H1 (cell line): Measurements from ENCODE around the gene ARHGAP26. TPM values are rescaled to one million over a fixed set of nuclear protein-coding genes. Genes with fewer than 3 reads are reported as not detected.

Experiments
- CTCF ChIA-PET: fragments of 300-600 bp; sonication (Branson Sonifier 250); formaldehyde crosslinking; loops from one replicate; lab custom pipeline; 2021; ENCODE audit not compliant: partially characterized antibody; lab: Charles Lee
- POLR2A ChIA-PET: fragments of 300-600 bp; sonication (Branson Sonifier 250); formaldehyde crosslinking; loops from one replicate; lab custom pipeline; 2021; ENCODE audit warnings: inconsistent platforms; ENCODE audit not compliant: partially characterized antibody; lab: Charles Lee
- DNase-seq, 2 experiments: peaks; one replicate each; pipeline versions ENCODE4 v3.0.0 to v3.0.0-alpha.2; 2010 to 2022; ENCODE audit warnings: low spot score in 2 of 2, low read depth in 1 of 2, mixed read lengths in 1 of 2
- FAIRE-seq: peaks from 2 replicates; lab custom pipeline; 2011; peaks lifted over from hg19 to GRCh38; lab: Jason Lieb, UNC
- H2AFZ ChIP-seq: 2 replicates; pipeline ENCODE4 v1.8.1; 2012; ENCODE audit warnings: low read length, inconsistent platforms
- H2AK5ac ChIP-seq: 2 replicates; pipeline ENCODE4 v1.6.1; 2013; ENCODE audit warnings: low read depth, low read length
- H2BK120ac ChIP-seq: replicated peaks from 2 replicates; pipeline ENCODE3; 2013; ENCODE audit warnings: low read depth, low read length, inconsistent platforms
- H2BK12ac ChIP-seq: 2 replicates; pipeline ENCODE4 v1.6.1; 2013; ENCODE audit warnings: low read depth, low read length
- H2BK15ac ChIP-seq: 2 replicates; pipeline ENCODE4 v1.6.1; 2013; ENCODE audit warnings: low read length
- H2BK20ac ChIP-seq: 2 replicates; pipeline ENCODE4 v1.6.1; 2013; ENCODE audit warnings: low read length
- H2BK5ac ChIP-seq: 2 replicates; pipeline ENCODE4 v1.6.1; 2013; ENCODE audit warnings: low read depth, low read length
- H3K14ac ChIP-seq: 2 replicates; pipeline ENCODE4 v1.6.1; 2013; ENCODE audit warnings: inconsistent platforms; ENCODE audit not compliant: insufficient read length
- H3K18ac ChIP-seq: 2 replicates; pipeline ENCODE4 v1.6.1; 2013; ENCODE audit warnings: low read length; ENCODE audit errors: extremely low read depth
- H3K23ac ChIP-seq: 2 replicates; pipeline ENCODE4 v1.6.1; 2013; ENCODE audit warnings: inconsistent platforms; ENCODE audit not compliant: insufficient read length
- H3K23me2 ChIP-seq: 2 replicates; pipeline ENCODE4 v1.6.1; 2013; ENCODE audit warnings: low read depth, low read length
- H3K27ac ChIP-seq: 2 replicates; pipeline ENCODE4 v1.6.1; 2011; ENCODE audit warnings: low read depth, low read length, inconsistent platforms
- H3K27me3 ChIP-seq, 4 experiments: replicated peaks in 1 of 4; 1 replicate in 1 of 4; 2 replicates in 3 of 4; pipeline versions ENCODE4 v1.6.1 to v1.8.1; 2011 to 2013; ENCODE audit warnings: low read length in 3 of 4, mild to moderate bottlenecking in 3 of 4, inconsistent platforms in 2 of 4, mixed read lengths in 2 of 4, moderate library complexity in 1 of 4; ENCODE audit not compliant: control insufficient read depth in 3 of 4, insufficient read depth in 3 of 4; ENCODE audit errors: extremely low read depth in 1 of 4
- H3K36me3 ChIP-seq, 4 experiments: 2 replicates each; pipeline versions ENCODE4 v1.6.1 to v1.8.1; 2011 to 2013; ENCODE audit warnings: mild to moderate bottlenecking in 4 of 4, low read length in 3 of 4, moderate library complexity in 2 of 4, control low read depth in 1 of 4, inconsistent platforms in 1 of 4; ENCODE audit not compliant: insufficient read depth in 4 of 4, control insufficient read depth in 2 of 4
- H3K4ac ChIP-seq: replicated peaks from 2 replicates; pipeline ENCODE3; 2013; ENCODE audit warnings: low read length, low read depth, mixed read lengths, inconsistent platforms; ENCODE audit not compliant: insufficient read length
- H3K4me1 ChIP-seq, 4 experiments: replicated peaks in 1 of 4; 1 replicate in 1 of 4; 2 replicates in 3 of 4; pipeline versions ENCODE4 v1.6.1 to v1.8.1; 2011 to 2013; ENCODE audit warnings: low read length in 3 of 4, inconsistent platforms in 2 of 4, mixed read lengths in 1 of 4; ENCODE audit not compliant: insufficient read depth in 4 of 4, control insufficient read depth in 3 of 4
- H3K4me2 ChIP-seq, 2 experiments: 2 replicates each; pipeline versions ENCODE4 v1.6.1 to v1.8.1; 2011 to 2013; ENCODE audit warnings: low read depth in 2 of 2, low read length in 2 of 2, control low read depth in 1 of 2, inconsistent platforms in 1 of 2, mild to moderate bottlenecking in 1 of 2; ENCODE audit not compliant: insufficient read depth in 1 of 2
- H3K4me3 ChIP-seq, 4 experiments: fragments of 200-600, 300-600 bp in 1 of 4; sonication (generic), shearing (Covaris generic), sonication (Bioruptor Twin) in 1 of 4; 2 replicates each; pipeline versions ENCODE4 v1.5.1 to v1.8.1; 2011 to 2016; ENCODE audit warnings: low read length in 4 of 4, low read depth in 3 of 4, control low read depth in 2 of 4, inconsistent platforms in 2 of 4, mild to moderate bottlenecking in 2 of 4, mixed read lengths in 1 of 4, moderate library complexity in 1 of 4; ENCODE audit not compliant: insufficient read depth in 2 of 4; ENCODE audit errors: extremely low read depth in 1 of 4
- H3K56ac ChIP-seq: replicated peaks from 2 replicates; pipeline ENCODE3; 2013; ENCODE audit warnings: low read depth, mild to moderate bottlenecking, mixed read lengths, low read length, inconsistent platforms; ENCODE audit not compliant: insufficient read length
- H3K79me1 ChIP-seq: 2 replicates; pipeline ENCODE4 v1.6.1; 2013; ENCODE audit warnings: low read depth, low read length, control low read depth
- H3K79me2 ChIP-seq, 2 experiments: 2 replicates each; pipeline versions ENCODE4 v1.6.1 to v1.8.1; 2012 to 2013; ENCODE audit warnings: low read length in 2 of 2, mild to moderate bottlenecking in 2 of 2, inconsistent platforms in 1 of 2; ENCODE audit not compliant: insufficient read depth in 2 of 2, control insufficient read depth in 1 of 2
- H3K9ac ChIP-seq, 4 experiments: replicated peaks in 1 of 4; 1 replicate in 1 of 4; 2 replicates in 3 of 4; pipeline versions ENCODE4 v1.6.1 to v1.8.1; 2011 to 2013; ENCODE audit warnings: low read depth in 3 of 4, low read length in 3 of 4, control low read depth in 2 of 4, mild to moderate bottlenecking in 2 of 4, moderate library complexity in 2 of 4, inconsistent platforms in 1 of 4; ENCODE audit errors: extremely low read depth in 1 of 4
- H3K9me3 ChIP-seq, 2 experiments: 2 replicates each; pipeline versions ENCODE4 v1.6.1 to v1.8.1; 2012 to 2013; ENCODE audit warnings: mild to moderate bottlenecking in 2 of 2, moderate library complexity in 2 of 2, control low read depth in 1 of 2, inconsistent platforms in 1 of 2, low read depth in 1 of 2, low read length in 1 of 2, mixed read lengths in 1 of 2; ENCODE audit not compliant: insufficient read depth in 2 of 2
- H4K20me1 ChIP-seq, 2 experiments: replicated peaks in 1 of 2; 2 replicates each; pipeline versions ENCODE3 to v1.8.1; 2011 to 2013; ENCODE audit warnings: inconsistent platforms in 2 of 2, low read length in 2 of 2, mild to moderate bottlenecking in 1 of 2; ENCODE audit not compliant: insufficient read depth in 2 of 2, control insufficient read depth in 1 of 2
- H4K5ac ChIP-seq: 2 replicates; pipeline ENCODE4 v1.6.1; 2013; ENCODE audit warnings: low read length, low read depth, mixed read lengths, inconsistent platforms; ENCODE audit not compliant: insufficient read length
- H4K8ac ChIP-seq: 2 replicates; pipeline ENCODE4 v1.8.0; 2013; ENCODE audit warnings: mild to moderate bottlenecking, moderate library complexity, low read length, inconsistent platforms; ENCODE audit not compliant: insufficient read depth; ENCODE audit errors: extremely low read depth
- H4K91ac ChIP-seq: replicated peaks from 2 replicates; pipeline ENCODE3; 2013; ENCODE audit warnings: low read length, mixed read lengths, inconsistent platforms; ENCODE audit not compliant: insufficient read length
- KDM5A ChIP-seq: fragments of 200-600 bp; IDR thresholded peaks from 2 replicates; pipeline ENCODE4 v1.7.1; 2012; ENCODE audit warnings: mild to moderate bottlenecking, low read length, inconsistent platforms, mixed read lengths
- PHF8 ChIP-seq: fragments of 200-600 bp; sonication (generic); conservative IDR thresholded peaks from 2 replicates; pipeline ENCODE4 v1.7.1; 2012; ENCODE audit warnings: low read depth, mild to moderate bottlenecking, inconsistent platforms, low read length, moderate library complexity
- WGBS, 2 experiments: shearing (Covaris generic) in 1 of 2; methylation state at CpG; one replicate each; pipeline versions ENCODE4 v1.1.6 to v1.1.7; 2013 to 2015; ENCODE audit warnings: low lambda C conversion rate in 2 of 2, mixed read lengths in 2 of 2, inconsistent platforms in 1 of 2, low coverage in 1 of 2, missing lambda C conversion rate in 1 of 2; ENCODE audit not compliant: insufficient replicate concordance in 2 of 2, insufficient coverage in 1 of 2, insufficient read length in 1 of 2; ENCODE audit errors: extremely low coverage in 1 of 2, missing lambda C conversion rate in 1 of 2; 5-methylcytosine and 5-hydroxymethylcytosine counted together
- polyA plus RNA-seq, 7 experiments: library from polyadenylated mRNA; depleted of rRNA in 3 of 7; stranded (reverse) in 5 of 7; unstranded in 2 of 7; fragments of >200 nt in 5 of 7; fragments of 200-250 nt in 2 of 7; gene quantifications; 1 replicate in 5 of 7; 2 replicates in 1 of 7; 4 replicates in 1 of 7; pipeline versions ENCODE4 v1.2.1 to v1.2.3, GENCODE V29; 2011 to 2013; ENCODE audit warnings: missing spikeins in 2 of 7, mixed read lengths in 2 of 7
- total RNA-seq: library from RNA; stranded (reverse); fragmentation: NEBNext Ultra II Directional; extraction: Animal tissue kit (Norgen Biotek cat#: 25700); gene quantifications from 2 replicates; pipeline ENCODE4 v1.2.1, GENCODE V29; 2021

ARHGAP26 gene
- total and polyA plus RNA-seq, 2 of the 8 experiments (the other 6 are each of a cell fraction or from before 2014, with no cell fraction given), result 7.1 to 24.8 TPM

- Histone ChIP-seq H3K27me3 (no peaks in the 10 kb centered on the region), H2BK15ac (no peak overlapping the region), H2BK5ac (no peak overlapping the region), H3K9ac (no peak overlapping the region), H3K23me2 (no peaks in the 10 kb centered on the region), H3K9me3 (no peaks in the 10 kb centered on the region), H2BK20ac (no peak overlapping the region), H2BK12ac (no peak overlapping the region), H3K4me1 (no peaks in the 10 kb centered on the region), H2AFZ (no peak overlapping the region), H3K23ac (no peak overlapping the region), H3K18ac (no peak overlapping the region), H3K4me2 (no peak overlapping the region), H4K8ac (no peak overlapping the region), H3K56ac (no peak overlapping the region), H3K36me3 (peaks cover 0 to 2% (median 0%) of the 10 kb centered on the region in 4 experiments; a peak in 2 of 8 replicates), H2BK120ac (no peak overlapping the region), H4K91ac (no peak overlapping the region), H3K79me1 (no peaks in the 10 kb centered on the region), H3K4ac (no peak overlapping the region), H2AK5ac (no peak overlapping the region), H4K5ac (no peak overlapping the region), H3K4me3 (no peak overlapping the region), H4K20me1 (no peaks in the 10 kb centered on the region), H3K14ac (no peak overlapping the region), H3K79me2 (no peaks in the 10 kb centered on the region), H3K27ac (no peak overlapping the region)
- FAIRE-seq, result no peak
- CTCF ChIA-PET, result interaction anchor here (1.8 kb wide), 1 partner anchor 8 kb away, joined by 7 read pairs; no protein-coding TSS in a partner anchor
- 92% methylated on average over 6 of the region's 6 CpGs; no CpG with 5 or more reads in 1 of the 2 experiments for WGBS, 2 experiments
- TF ChIP-seq KDM5A, result no peak
- TF ChIP-seq PHF8, result no peak
- no peak for DNase-seq
- POLR2A ChIA-PET, result no interaction called here
Measured at GRCh38 chr5:143147902-143148301, 377.7 kb downstream of the ARHGAP26 start.
